ENCODE data around the gene ARHGAP11B.
"Not testable (repeated sequence)": the region's sequence is repeated elsewhere in the genome, so short reads cannot be mapped to it uniquely, and the experiment has no call there.

ARHGAP11B gene

DNA sequence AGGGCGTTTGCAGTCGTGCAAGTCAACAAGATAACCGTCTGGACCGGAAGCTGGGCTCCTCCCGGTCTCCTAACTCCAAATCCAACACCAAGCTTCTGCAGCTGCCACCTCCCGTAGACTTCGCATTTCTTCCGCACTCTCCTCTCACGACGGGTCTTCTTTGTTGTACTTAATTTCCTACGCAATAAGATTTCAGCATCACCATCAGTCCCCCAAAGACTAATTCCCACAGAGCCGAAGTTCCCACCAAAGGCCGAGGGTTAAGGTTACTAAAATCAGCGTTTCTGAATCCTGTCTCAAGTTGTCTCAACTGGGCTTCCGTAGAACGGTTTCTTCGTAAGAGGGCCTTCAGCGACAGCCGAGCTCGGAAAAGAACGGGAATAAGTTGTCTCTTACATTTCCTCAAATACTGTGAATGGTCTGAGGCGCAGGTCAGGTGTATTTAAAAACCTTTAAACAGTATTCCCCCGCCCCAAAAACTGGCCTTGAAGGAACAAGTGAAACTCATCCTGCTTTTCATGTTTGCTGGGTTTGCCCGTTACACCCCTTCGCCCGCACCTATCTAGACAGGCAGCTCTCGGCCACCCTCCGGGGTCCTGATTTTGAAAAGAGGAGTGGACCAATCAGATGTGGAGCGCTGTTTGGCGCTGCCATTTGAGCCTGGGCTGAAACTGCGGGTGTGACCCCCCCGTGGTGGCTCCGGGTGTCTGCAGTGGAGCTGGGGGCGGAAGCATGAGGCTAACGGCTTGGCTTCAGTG, at the start of gene ARHGAP11B:
Gene ARHGAP11B (plus strand): TSS at position 693 of the 758 bp plus-strand sequence.
- DNase-seq (ENCODE audit: insufficient read length, low spot score) (peak; percentile 44), FAIRE-seq (peak; percentile 96)

DNA sequence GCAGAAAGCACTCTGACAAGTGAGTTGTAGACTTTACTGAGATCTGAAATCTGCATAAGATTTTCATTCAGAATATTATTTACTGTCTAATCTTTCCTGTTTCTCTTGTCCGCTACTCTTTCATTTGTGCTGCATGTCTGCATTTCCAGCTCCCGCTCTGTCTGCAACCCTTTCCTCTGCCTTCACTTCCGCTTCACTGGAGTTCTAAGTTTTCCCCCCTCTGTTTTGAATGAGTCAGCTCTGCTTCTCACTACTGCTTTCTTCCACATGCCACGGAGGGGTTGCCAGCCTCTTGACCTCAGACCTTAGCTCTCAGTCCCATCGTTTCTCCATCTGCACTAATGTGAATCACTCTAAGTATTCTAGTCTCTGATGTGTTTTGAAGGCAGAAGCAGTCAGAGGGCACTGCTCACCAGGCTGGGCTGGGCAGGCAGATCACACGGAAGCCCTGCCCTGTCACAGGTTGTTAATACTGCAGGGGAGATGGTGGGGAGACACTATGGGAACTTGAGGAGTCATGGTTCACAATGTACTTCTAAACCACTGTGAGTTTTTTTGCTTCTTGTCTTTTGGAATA, 46.4 kb upstream of the ARHGAP11B start:
- not testable (repeated sequence) for FAIRE-seq; DNase-seq (ENCODE audit: insufficient read length, low spot score)

DNA sequence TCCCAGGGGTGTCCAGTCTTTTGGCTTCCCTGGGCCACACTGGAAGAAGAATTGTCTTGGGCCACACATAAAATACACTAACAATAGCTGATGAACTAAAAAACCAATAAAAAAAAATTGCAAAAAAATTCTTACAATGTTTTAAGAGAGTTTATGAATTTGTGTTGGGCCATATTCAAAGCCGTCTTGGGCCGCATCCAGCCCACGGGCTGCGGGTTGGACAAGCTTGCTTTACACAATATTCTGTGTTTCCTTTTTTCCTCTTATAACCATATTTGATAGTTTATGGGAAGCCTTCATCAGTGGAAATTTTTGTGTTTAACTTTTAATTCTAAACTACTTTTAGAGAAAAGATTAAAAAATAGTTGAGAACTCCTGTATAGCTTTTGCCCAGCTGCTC, 45.2 kb upstream of the ARHGAP11B start:
- not testable (repeated sequence) for FAIRE-seq; DNase-seq (ENCODE audit: insufficient read length, low spot score)

DNA sequence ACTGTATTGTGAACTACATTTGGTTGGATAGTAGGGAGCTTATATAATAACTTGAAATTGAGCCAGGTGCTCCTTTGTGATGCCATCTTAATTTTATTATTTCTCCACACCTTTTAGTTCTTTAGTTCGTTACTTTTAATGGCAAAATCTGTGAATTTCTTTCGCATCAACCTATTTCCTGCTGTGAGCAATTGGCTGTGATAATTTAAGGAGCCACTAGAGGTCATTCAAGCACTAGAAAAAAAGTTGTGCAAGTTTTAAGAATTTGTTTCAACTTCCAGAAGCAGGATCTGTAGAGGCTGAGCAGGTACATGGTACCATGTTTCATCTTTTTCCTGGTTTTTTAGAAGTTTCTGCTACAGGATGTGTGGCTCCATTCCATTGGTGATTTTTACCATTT, 27.0 kb upstream of the ARHGAP11B start:
- DNase-seq (ENCODE audit: insufficient read length, low spot score); FAIRE-seq: not testable (repeated sequence)

DNA sequence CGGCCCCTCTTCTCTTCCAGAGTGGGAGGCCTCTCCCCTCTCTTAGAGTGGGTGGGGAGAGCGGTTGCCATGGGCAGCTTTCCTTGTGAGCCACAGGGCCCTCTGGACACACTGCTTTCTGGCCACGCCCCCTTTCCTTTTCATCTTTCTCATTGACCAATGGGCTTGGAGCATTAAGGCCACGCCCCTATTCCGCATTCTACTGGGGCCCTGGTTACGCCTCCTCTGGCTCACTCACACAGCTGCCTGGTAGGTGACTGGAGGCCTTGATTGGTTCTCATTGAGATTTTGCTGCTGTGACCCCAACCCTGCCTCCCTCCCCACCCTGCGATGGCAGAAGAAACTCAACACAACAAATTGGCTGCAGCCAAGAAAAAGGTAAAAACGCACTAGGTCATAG, 22.1 kb upstream of the ARHGAP11B start, which contains the start of gene GOLGA8H:
Gene GOLGA8H (plus strand): TSS at position 233 of the 400 bp plus-strand sequence. CDS start 98 bp downstream, at position 331.
- DNase-seq (ENCODE audit: insufficient read length, low spot score); FAIRE-seq: not testable (repeated sequence)

DNA sequence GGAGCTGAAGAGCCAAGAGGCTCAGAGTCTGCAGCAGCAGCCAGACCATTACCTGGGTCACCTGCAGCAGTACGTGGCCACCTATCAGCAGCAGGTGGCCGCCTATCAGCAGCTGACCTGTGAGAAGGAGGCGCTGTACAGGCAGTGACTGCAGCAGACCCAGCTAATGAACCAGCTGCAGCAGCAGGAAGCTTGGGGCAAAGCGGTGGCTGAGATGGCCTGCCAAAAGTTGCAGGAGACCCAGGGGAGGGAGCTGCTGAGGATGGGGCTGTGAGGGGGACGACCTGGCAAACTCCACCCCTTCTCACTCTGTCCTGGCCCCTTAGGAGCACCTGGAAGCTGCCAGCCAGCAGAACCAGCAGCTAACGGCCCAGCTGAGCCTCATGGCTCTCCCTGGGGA, 13.7 kb upstream of the ARHGAP11B start:
- FAIRE-seq; DNase-seq (ENCODE audit: insufficient read length, low spot score): not testable (repeated sequence)

DNA sequence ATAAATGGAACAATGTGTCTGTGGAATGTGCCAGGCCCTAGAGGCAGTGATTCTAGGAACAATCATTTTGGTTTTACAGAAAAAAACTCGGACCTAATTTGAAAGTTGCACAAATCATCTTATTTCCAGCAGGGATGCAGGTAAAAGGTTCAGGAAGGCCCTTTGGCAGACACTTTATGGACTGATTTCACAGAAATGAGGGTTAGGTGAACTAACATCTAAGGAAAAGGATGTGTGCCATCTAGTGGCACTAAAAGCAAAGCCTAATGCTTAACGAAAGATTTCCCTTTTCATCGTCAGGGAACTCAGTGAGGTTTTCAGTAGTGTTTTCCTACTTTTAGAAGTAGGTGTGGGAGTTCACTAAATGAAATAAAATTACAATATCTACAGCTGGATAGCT, 4.6 kb upstream of the ARHGAP11B start:
- DNase-seq (ENCODE audit: insufficient read length, low spot score), result not testable (repeated sequence)

DNA sequence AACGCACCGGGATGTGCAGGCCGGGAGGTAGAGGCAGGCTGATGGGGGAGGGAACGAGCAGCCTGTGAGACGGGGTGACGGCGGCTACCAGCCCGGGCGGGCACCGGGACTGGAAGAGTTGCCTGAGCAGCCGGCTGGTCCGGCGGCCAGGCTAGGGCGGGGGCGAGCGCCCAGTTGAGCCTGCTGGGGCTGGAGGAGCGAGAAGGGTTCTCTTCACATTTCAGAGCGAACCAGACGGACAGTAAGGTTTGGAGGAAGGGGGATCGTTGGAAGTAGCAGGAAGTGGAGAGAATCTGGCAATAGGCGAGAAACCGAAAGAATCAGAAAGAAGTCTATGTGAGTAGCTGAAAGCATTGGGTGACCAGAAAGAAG, 252 bp downstream of the ARHGAP11B start:
- not testable (repeated sequence) for DNase-seq (ENCODE audit: insufficient read length, low spot score); FAIRE-seq

More for the DNA sequence above, 4.6 kb upstream of the ARHGAP11B start:
- peak; percentile 54 for FAIRE-seq

DNA sequence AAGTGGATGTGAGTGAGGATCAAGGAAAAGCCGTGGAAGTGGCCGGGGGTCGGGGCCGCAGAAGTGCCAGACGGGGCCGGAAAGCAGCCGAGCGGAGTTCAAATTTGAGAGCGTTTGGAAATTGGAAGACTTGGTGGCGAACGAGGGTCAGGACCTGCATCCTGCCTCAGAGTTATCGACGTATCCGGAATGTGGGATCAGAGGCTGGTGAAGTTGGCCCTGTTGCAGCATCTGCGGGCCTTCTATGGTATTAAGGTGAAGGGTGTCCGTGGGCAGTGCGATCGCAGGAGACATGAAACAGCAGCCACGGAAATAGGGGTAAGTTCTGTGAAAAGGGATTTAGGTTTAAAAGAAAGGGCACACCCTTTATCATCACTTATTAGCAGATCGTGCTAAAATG, 704 bp downstream of the ARHGAP11B start:
- peak; percentile 47 for FAIRE-seq

DNA sequence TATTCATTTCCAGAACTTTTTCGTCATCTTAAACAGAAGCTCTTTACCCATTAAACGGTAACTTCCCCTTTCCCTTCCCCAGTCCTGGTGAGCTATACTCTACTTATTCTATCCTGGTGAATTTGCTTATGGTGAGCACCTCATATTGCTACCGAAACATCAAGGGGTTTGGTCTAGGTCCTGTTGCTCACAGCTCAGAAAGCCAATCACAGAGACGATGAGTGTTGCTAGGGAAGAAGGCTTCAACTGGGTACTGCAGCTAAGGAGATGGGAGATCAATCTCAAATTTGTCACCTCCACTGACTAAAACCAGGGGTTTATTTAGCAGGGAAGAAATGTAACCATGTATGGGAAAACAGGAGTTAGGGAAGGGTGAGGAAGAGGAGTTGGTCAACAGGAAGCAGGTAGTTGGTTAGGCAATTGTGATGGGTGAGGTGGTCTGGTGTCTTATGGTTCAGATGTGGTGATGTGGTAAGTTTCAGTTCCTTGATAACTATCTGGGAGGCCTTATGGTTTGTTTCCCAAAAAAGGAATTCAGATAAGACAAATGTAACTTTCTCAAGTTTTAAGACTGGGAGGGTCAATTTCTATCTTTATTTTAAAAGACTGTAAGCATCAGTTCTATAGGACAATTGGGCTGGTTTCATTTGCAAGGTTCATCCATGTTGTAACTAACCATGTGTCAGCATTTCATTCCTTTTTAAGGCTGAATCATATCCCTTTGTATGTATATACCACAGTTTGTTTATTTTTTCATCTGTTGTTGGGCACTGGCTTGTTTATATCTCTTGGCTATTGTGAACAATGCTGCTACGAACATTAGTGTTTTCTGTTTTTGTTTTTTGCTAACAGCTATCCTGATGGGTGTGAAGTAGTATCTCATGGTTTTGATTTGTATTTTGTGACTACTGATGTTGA, 24.3 kb downstream of the ARHGAP11B start:
- FAIRE-seq (peak; percentile 69), DNase-seq (ENCODE audit: insufficient read length, low spot score) (peak; percentile 24)
- TF ChIP-seq SPI1 (IDR thresholded peaks at IDR 0.05; ENCODE audit: low read depth, low read length), result peak; percentile 87
- no peak for TF ChIP-seq POLR2A (IDR thresholded peaks at IDR 0.05; ENCODE audit: low read depth, low read length)
- TF ChIP-seq POLR2AphosphoS5 (IDR thresholded peaks at IDR 0.05; ENCODE audit: low read depth, low read length), result 0 out of 2 replicates have a peak, but pooled peaks have one; percentile 41

More for the DNA sequence above, 704 bp downstream of the ARHGAP11B start:
- DNase-seq (ENCODE audit: insufficient read length, low spot score), result not testable (repeated sequence)

DNA sequence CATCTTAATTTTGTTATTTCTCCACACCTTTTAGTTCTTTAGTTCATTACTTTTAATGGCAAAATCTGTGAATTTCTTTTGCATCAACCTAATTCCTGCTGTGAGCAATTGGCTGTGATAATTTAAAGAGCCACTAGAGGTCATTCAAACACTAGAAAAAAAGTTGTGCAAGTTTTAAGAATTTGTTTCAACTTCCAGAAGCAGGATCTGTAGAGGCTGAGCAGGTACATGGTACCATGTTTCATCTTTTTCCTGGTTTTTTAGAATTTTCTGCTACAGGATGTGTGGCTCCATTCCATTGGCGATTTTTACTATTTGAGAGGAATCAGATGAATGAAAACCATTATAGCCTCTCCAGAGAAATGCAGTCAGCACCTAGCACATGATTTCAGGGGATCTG, 35.2 kb downstream of the ARHGAP11B start:
- FAIRE-seq; DNase-seq (ENCODE audit: insufficient read length, low spot score): not testable (repeated sequence)

DNA sequence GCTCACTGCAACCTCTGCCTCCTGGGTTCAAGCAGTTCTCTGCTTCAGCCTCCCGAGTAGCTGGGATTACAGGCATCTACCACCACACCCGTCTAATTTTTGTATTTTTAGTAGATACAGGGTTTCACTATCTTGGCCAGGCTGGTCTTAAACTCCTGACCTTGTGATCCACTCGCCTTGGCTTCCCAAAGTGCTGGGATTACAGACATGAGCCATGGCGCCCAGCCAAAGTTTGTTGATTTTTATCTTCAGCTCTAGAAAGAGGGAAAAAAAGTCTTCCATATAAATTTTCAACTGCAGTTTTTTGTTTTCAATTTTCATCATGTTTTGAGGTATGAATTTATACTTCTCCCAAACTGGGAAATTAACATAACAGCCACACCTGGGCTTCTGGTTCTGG, 43.7 kb downstream of the ARHGAP11B start:
- FAIRE-seq; DNase-seq (ENCODE audit: insufficient read length, low spot score): not testable (repeated sequence)

DNA sequence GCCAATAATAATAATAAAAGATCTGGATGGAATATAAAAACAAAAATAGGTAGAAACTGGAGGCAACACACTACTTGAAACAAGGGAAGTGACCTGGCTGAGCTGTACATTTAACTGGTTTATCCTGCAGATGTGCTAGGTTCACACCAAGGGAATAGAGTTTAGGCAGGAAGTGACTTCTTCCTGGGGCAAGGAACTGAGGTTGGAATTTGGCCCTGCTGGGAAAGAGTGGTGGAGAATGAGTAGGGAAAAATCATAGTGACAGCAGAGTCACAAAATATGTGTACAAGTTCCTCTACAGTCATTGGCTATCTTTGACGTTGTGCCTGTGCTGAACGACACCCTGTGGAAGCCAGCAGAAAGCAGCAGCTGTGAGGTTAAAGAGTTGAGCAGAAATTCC, 44.1 kb downstream of the ARHGAP11B start:
- no peak for TF ChIP-seq SPI1 (IDR thresholded peaks at IDR 0.05; ENCODE audit: low read depth, low read length)
- DNase-seq (ENCODE audit: insufficient read length, low spot score), result no peak
- no peak for FAIRE-seq

DNA sequence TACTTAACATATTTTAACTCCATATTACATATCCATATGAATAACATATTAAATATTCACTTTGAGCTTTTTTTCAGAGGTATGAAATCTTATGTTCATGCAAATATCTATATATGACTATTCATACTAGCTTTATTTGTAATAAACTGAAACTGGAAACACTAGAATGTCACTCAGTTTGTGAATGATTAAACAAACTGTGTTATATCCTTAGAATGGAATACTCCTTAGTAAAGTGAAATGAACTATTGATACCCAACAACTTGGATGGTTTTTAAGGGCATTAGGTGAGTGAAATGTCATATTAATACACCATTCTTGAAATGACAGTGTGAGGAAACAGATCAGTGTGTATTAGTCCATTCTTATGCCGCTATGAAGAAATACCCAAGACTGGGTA, 45.4 kb downstream of the ARHGAP11B start:
- FAIRE-seq (no peak), DNase-seq (ENCODE audit: insufficient read length, low spot score) (no peak)
- no peak for TF ChIP-seq POLR2AphosphoS5 (IDR thresholded peaks at IDR 0.05; ENCODE audit: low read depth, low read length)
- TF ChIP-seq PAX5 (IDR thresholded peaks at IDR 0.05; ENCODE audit: insufficient read depth, low read length, severe bottlenecking), result no peak
- no peak for TF ChIP-seq POU2F2 (IDR thresholded peaks at IDR 0.05; ENCODE audit: low read depth, low read length)
- TF ChIP-seq SPI1 (IDR thresholded peaks at IDR 0.05; ENCODE audit: low read depth, low read length), result no peak
